ENCODE measurements around the gene ADAM12. TPM values are rescaled to one million over a fixed set of nuclear protein-coding genes. Genes with fewer than 3 reads are reported as not detected.
"Not testable (repeated sequence)": the region's sequence is repeated elsewhere in the genome, so short reads cannot be mapped to it uniquely, and the experiment has no call there.

The ADAM12 gene
- polyA plus RNA-seq, 3 donors: 22.5 to 28.1 (median 26.0) TPM

- DNase-seq (ENCODE audit: extremely low read depth in 1 of 11, low read depth in 9 of 11, low spot score in 4 of 11): no peak
Measured at GRCh38 chr10:126175641-126176262, 212.5 kb downstream of the ADAM12 start.

- DNase-seq (ENCODE audit: extremely low read depth in 1 of 11, low read depth in 9 of 11, low spot score in 4 of 11): not testable (repeated sequence)
Measured at GRCh38 chr10:126172755-126173154, 215.5 kb downstream of the ADAM12 start.

GRCh38 chr10:126171555-126171954, 216.7 kb downstream of the ADAM12 start:
- DNase-seq (ENCODE audit: extremely low read depth in 1 of 11, low read depth in 9 of 11, low spot score in 4 of 11): peak in 4 of 11 donors; percentile 12 to 20 (median 17)

- no peak for DNase-seq (ENCODE audit: extremely low read depth in 1 of 11, low read depth in 9 of 11, low spot score in 4 of 11)
Measured at GRCh38 chr10:126170776-126171175, 217.5 kb downstream of the ADAM12 start.

- DNase-seq (ENCODE audit: extremely low read depth in 1 of 11, low read depth in 9 of 11, low spot score in 4 of 11): no peak
Measured at GRCh38 chr10:126170371-126170770, 217.9 kb downstream of the ADAM12 start.

GRCh38 chr10:126169899-126170298, 218.4 kb downstream of the ADAM12 start:
- DNase-seq (ENCODE audit: extremely low read depth in 1 of 11, low read depth in 9 of 11, low spot score in 4 of 11): no peak

GRCh38 chr10:126166797-126167196, 221.5 kb downstream of the ADAM12 start:
- DNase-seq (ENCODE audit: extremely low read depth in 1 of 11, low read depth in 9 of 11, low spot score in 4 of 11): no peak

GRCh38 chr10:126165874-126166273, 222.4 kb downstream of the ADAM12 start:
- DNase-seq (ENCODE audit: extremely low read depth in 1 of 11, low read depth in 9 of 11, low spot score in 4 of 11): no peak

- DNase-seq (ENCODE audit: extremely low read depth in 1 of 11, low read depth in 9 of 11, low spot score in 4 of 11): no peak
Measured at GRCh38 chr10:126163506-126163905, 224.8 kb downstream of the ADAM12 start.

GRCh38 chr10:126161691-126162090, 226.6 kb downstream of the ADAM12 start:
- no peak for DNase-seq (ENCODE audit: extremely low read depth in 1 of 11, low read depth in 9 of 11, low spot score in 4 of 11)

GRCh38 chr10:126160971-126161630, 227.2 kb downstream of the ADAM12 start:
- DNase-seq (ENCODE audit: extremely low read depth in 1 of 11, low read depth in 9 of 11, low spot score in 4 of 11): no peak

GRCh38 chr10:126160571-126160970, 227.7 kb downstream of the ADAM12 start:
- DNase-seq (ENCODE audit: extremely low read depth in 1 of 11, low read depth in 9 of 11, low spot score in 4 of 11): no peak

GRCh38 chr10:126158133-126158892, 230.0 kb downstream of the ADAM12 start:
- DNase-seq (ENCODE audit: extremely low read depth in 1 of 11, low read depth in 9 of 11, low spot score in 4 of 11): no peak

- no peak for DNase-seq (ENCODE audit: extremely low read depth in 1 of 11, low read depth in 9 of 11, low spot score in 4 of 11)
Measured at GRCh38 chr10:126157189-126157588, 231.1 kb downstream of the ADAM12 start.

- no peak for DNase-seq (ENCODE audit: extremely low read depth in 1 of 11, low read depth in 9 of 11, low spot score in 4 of 11)
Measured at GRCh38 chr10:126156503-126156902, 231.8 kb downstream of the ADAM12 start.

- no peak for DNase-seq (ENCODE audit: extremely low read depth in 1 of 11, low read depth in 9 of 11, low spot score in 4 of 11)
Measured at GRCh38 chr10:126156012-126156411, 232.3 kb downstream of the ADAM12 start.

GRCh38 chr10:126155528-126155927, 232.7 kb downstream of the ADAM12 start:
- no peak for DNase-seq (ENCODE audit: extremely low read depth in 1 of 11, low read depth in 9 of 11, low spot score in 4 of 11)

GRCh38 chr10:126153711-126154628, 234.3 kb downstream of the ADAM12 start:
- DNase-seq (ENCODE audit: extremely low read depth in 1 of 11, low read depth in 9 of 11, low spot score in 4 of 11): no peak
